Measurements from ENCODE around the gene ACOX3.

Gene ACOX3

DNA sequence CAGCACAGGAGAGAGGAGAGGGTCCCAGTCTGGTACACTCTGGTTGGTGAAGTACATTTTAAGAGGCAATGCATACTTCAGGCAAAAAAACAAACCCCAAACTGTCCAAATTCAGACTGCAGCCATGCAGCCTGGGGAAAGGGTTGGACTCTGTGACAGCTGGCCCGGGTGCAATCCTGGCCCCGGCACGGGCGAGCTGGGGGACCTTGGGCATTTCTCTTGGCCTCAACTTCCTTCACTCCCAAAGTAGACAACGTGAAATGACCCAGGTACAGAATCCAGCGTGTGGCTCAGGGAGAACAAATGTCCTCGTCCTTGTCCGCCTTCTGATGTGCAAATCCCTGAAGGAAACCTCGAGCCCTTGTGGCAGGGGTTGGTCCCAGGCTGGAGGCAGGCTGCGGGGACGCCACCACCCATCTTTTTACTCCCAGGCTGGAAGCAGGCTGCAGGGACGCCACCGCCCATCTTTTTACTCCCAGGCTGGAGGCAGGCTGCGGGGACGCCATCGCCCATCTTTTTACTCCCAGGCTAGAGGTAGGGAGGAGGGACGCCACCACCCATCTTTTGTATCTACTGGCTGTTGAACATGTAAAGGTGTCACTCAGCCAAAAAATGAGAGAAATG is 62.3 kb downstream of the ACOX3 start:
- no peaks in the 10 kb centered on the region for H3K27me3 ChIP-seq (ENCODE audit: insufficient read depth, low read depth)
- no peak overlapping the region for H3K27ac ChIP-seq
- no peak overlapping the region for H2AFZ ChIP-seq (ENCODE audit: low read depth)
- H4K20me1 ChIP-seq (ENCODE audit: insufficient read depth), result no peaks in the 10 kb centered on the region
- H3K4me2 ChIP-seq, result no peak overlapping the region
- H3K79me2 ChIP-seq (ENCODE audit: insufficient read depth, low read depth), result no peaks in the 10 kb centered on the region
- no peak overlapping the region for H3K4me3 ChIP-seq (IDR thresholded peaks at IDR 0.05; ENCODE audit: insufficient read depth, low read depth, low read length)
- TF ChIP-seq, protein P1, sequence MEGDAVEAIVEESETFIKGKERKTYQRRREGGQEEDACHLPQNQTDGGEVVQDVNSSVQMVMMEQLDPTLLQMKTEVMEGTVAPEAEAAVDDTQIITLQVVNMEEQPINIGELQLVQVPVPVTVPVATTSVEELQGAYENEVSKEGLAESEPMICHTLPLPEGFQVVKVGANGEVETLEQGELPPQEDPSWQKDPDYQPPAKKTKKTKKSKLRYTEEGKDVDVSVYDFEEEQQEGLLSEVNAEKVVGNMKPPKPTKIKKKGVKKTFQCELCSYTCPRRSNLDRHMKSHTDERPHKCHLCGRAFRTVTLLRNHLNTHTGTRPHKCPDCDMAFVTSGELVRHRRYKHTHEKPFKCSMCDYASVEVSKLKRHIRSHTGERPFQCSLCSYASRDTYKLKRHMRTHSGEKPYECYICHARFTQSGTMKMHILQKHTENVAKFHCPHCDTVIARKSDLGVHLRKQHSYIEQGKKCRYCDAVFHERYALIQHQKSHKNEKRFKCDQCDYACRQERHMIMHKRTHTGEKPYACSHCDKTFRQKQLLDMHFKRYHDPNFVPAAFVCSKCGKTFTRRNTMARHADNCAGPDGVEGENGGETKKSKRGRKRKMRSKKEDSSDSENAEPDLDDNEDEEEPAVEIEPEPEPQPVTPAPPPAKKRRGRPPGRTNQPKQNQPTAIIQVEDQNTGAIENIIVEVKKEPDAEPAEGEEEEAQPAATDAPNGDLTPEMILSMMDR (conservative IDR thresholded peaks at IDR 0.05; ENCODE audit: low read depth, low read length), result no peak
- H3K36me3 ChIP-seq (ENCODE audit: insufficient read depth), result no peaks in the 10 kb centered on the region
- no peak overlapping the region for H3K9ac ChIP-seq
- H3K4me1 ChIP-seq (ENCODE audit: low read depth, poor library complexity, severe bottlenecking), result no peaks in the 10 kb centered on the region

DNA sequence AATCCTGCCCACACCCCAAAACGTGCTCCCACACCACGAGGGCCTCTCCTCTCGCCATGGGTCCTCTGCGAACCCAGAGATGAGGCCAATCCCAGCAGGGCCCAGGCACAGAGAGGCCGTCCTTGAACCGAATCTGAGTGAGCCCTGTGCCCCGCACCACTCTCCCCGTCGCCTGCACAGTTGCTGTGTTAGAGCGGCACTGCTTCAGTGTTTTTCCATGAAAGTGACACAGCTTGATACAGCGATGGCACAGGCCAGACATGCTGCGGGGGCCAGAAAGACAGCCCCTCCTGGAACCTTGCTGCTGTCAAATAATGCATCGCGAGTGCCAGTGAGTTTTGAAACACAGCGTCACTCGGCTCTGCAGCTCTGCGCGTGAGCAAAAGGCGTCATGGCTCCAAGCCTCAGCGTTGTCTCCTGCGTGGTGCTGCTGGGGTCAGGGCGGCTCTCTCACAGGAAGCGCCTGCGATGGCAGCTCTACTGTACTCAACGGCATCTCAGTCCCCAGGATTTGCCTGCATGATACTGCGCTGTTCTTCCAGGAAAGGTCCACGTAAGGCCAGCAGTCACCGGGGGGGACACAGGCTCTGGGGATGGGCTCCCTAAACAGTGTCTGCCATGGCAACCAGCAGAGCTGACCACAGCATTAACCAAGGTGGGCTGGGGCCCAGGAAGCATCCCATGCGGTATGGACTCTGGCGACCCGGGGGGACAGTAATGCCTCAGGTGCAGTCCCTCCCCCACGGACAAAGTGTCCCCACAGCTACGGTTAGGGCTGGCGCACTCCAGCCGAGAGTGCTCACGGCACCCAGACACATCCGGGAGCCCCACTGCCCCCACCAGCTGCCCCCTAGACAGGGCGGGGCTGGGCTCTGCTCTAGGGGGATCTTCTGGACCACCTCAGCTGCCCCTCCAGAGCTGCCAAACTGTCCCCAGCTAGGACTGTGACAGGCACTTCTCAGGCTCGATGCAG is 63.1 kb downstream of the ACOX3 start:
- no peak overlapping the region for H3K4me3 ChIP-seq (IDR thresholded peaks at IDR 0.05; ENCODE audit: insufficient read depth, low read depth, low read length)
- no peaks in the 10 kb centered on the region for H3K4me1 ChIP-seq (ENCODE audit: low read depth, poor library complexity, severe bottlenecking)
- no peak overlapping the region for H3K9ac ChIP-seq
- H3K79me2 ChIP-seq (ENCODE audit: insufficient read depth, low read depth), result no peaks in the 10 kb centered on the region
- TF ChIP-seq, protein P1 (conservative IDR thresholded peaks at IDR 0.05; ENCODE audit: low read depth, low read length), result no peak
- no peak overlapping the region for H3K4me2 ChIP-seq
- H4K20me1 ChIP-seq (ENCODE audit: insufficient read depth), result no peaks in the 10 kb centered on the region
- H3K27ac ChIP-seq, result no peak overlapping the region
- no peaks in the 10 kb centered on the region for H3K27me3 ChIP-seq (ENCODE audit: insufficient read depth, low read depth)
- H2AFZ ChIP-seq (ENCODE audit: low read depth), result no peak overlapping the region
- H3K36me3 ChIP-seq (ENCODE audit: insufficient read depth), result no peaks in the 10 kb centered on the region

DNA sequence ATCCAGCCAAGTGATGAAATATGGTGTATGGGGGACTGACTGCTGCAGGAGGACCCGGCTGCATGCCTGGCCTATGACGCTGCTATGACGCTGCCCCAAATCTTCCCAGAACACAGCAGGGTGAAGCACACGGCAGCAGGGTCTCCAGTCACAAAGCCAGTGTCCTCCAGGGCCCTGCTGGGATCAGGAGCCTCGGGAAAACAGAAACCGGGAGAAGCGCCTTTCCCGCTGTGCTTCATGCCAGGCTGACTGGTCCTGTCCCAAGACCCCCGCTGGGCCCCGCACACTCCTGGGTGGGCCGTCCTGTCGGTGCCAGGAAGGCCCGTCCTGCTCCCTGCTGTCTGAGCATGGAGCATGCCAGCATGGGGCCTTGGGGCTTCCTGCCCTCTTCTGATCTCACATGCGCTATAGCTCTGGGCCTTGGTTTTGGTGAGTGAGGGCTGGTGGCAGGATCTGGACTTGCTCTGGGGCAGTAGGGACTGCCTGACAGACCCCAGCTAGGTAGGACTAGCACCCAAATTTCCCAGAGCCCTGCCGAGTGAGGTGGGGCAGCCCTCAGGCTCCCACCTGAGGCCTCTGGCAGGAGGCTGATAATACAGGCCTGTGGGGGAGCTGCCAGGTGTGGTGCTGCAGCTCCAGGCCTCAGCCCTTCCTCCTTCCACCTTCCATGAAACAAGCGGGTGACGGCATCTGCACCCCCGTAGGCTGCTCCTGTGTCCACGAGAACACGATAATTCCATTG is 64.0 kb downstream of the ACOX3 start:
- H3K27me3 ChIP-seq (ENCODE audit: insufficient read depth, low read depth), result no peaks in the 10 kb centered on the region
- H4K20me1 ChIP-seq (ENCODE audit: insufficient read depth), result no peaks in the 10 kb centered on the region
- TF ChIP-seq, protein P1 (conservative IDR thresholded peaks at IDR 0.05; ENCODE audit: low read depth, low read length), result no peak
- H3K79me2 ChIP-seq (ENCODE audit: insufficient read depth, low read depth), result no peaks in the 10 kb centered on the region
- H3K9ac ChIP-seq, result no peak overlapping the region
- H3K4me1 ChIP-seq (ENCODE audit: low read depth, poor library complexity, severe bottlenecking), result no peaks in the 10 kb centered on the region
- H3K36me3 ChIP-seq (ENCODE audit: insufficient read depth), result no peaks in the 10 kb centered on the region
- no peak overlapping the region for H3K4me2 ChIP-seq
- no peak overlapping the region for H2AFZ ChIP-seq (ENCODE audit: low read depth)
- no peak overlapping the region for H3K27ac ChIP-seq
- H3K4me3 ChIP-seq (IDR thresholded peaks at IDR 0.05; ENCODE audit: insufficient read depth, low read depth, low read length), result no peak overlapping the region

DNA sequence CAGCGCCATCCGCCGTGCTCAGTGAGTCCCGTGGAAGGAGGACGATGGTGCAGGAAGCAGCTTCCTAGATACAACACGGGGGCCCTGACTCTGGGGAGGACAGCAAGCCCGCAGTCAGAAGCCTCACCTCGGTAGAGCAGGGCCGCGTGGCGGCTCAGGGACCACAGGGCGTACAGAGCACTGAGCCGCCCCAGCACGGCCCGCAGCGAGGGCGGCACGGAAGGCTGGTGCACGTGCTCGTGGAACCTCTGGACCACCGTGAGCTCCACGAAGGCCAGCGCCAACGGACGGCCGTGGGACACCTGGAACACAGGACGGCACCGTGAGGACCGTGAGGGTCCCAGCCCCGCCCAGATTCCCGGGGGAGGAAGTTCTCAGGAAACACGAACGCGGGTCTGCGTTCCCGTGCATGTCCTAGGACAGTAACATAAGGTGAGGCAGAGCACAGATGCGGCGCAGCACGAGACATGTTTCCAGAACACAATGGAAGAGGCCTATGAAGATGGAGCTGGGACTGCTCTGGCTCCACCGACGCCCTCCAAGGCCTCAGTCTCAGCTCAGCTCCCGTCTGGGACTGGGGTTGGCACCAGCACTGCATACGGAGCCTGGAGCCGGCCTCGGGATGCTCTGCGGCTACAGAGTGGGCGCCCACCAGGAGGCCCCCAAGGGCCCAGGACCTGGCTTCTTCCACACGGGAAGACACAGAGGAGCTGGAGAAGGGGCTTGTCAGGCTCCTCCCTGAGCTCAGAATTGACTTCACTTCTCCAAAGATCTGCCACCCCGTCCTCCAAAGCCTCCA is 65.5 kb downstream of the ACOX3 start:
- H3K79me2 ChIP-seq (ENCODE audit: insufficient read depth, low read depth), result no peaks in the 10 kb centered on the region
- no peaks in the 10 kb centered on the region for H3K4me1 ChIP-seq (ENCODE audit: low read depth, poor library complexity, severe bottlenecking)
- H3K4me3 ChIP-seq (IDR thresholded peaks at IDR 0.05; ENCODE audit: insufficient read depth, low read depth, low read length), result no peak overlapping the region
- H4K20me1 ChIP-seq (ENCODE audit: insufficient read depth), result no peaks in the 10 kb centered on the region
- no peak overlapping the region for H3K27ac ChIP-seq
- no peaks in the 10 kb centered on the region for H3K27me3 ChIP-seq (ENCODE audit: insufficient read depth, low read depth)
- TF ChIP-seq, protein P1 (conservative IDR thresholded peaks at IDR 0.05; ENCODE audit: low read depth, low read length), result no peak
- no peaks in the 10 kb centered on the region for H3K36me3 ChIP-seq (ENCODE audit: insufficient read depth)
- no peak overlapping the region for H3K4me2 ChIP-seq
- no peak overlapping the region for H2AFZ ChIP-seq (ENCODE audit: low read depth)
- H3K9ac ChIP-seq, result no peak overlapping the region

All from KMS-11 (cell line).